ENCODE measurements around the gene ODAM. TPM values are rescaled to one million over a fixed set of nuclear protein-coding genes. Genes with fewer than 3 reads are reported as not detected.

ODAM gene
- total RNA-seq, 1 experiment from 2014 or later = 15.1 TPM

GRCh38 chr4:70187216-70187615 lies 8.3 kb upstream of the ODAM start:
- BruUV-seq (replicated peaks) = no TSS peak
- CTCF ChIA-PET = no interaction called here
- no peak overlapping the region for H3K4me3 ChIP-seq (ENCODE audit: low read depth, low read length)
- H3K27me3 Mint-ChIP-seq (ENCODE audit: insufficient read depth, unreplicated experiment) = no peaks in the 10 kb centered on the region
- no peaks in the 10 kb centered on the region for H3K27me3 ChIP-seq (replicated peaks; ENCODE audit: control insufficient read depth, insufficient read depth, low read length)
- H3K9me3 Mint-ChIP-seq (ENCODE audit: unreplicated experiment) = peaks cover 25% of the 10 kb centered on the region
- POLR2A ChIA-PET = no interaction called here
- DNase-seq = no peak
- H3K27ac Mint-ChIP-seq (ENCODE audit: unreplicated experiment) = no peak overlapping the region
- H3K9me3 ChIP-seq = no peaks in the 10 kb centered on the region; the same call in 1 of the 2 replicates
- no peak for TF ChIP-seq CTCF (IDR thresholded peaks at IDR 0.05; ENCODE audit: insufficient read depth in 1 of 2, low read depth in 1 of 2, low read length in 1 of 2, severe bottlenecking in 1 of 2, unreplicated experiment in 1 of 2)
- H3K36me3 ChIP-seq (ENCODE audit: control insufficient read depth, insufficient read depth, low read length) = no peaks in the 10 kb centered on the region
- peaks cover 23% of the 10 kb centered on the region for H3K4me1 ChIP-seq
- peaks cover 6% of the 10 kb centered on the region for H3K36me3 Mint-ChIP-seq (ENCODE audit: insufficient read depth, unreplicated experiment)
- peaks cover 33% of the 10 kb centered on the region for H3K4me1 Mint-ChIP-seq (ENCODE audit: low read depth, unreplicated experiment)
- H3K4me3 Mint-ChIP-seq (ENCODE audit: unreplicated experiment) = no peak overlapping the region
- intact Hi-C loops (cut with micrococcal nuclease; ENCODE audit: unreplicated experiment) = no loop called here

- Histone ChIP-seq H3K4me1 (no peaks in the 10 kb centered on the region; the same call in 1 of the 2 replicates), H3K36me3 (ENCODE audit: control insufficient read depth, insufficient read depth, low read length) (no peaks in the 10 kb centered on the region), H3K27me3 (replicated peaks; ENCODE audit: control insufficient read depth, insufficient read depth, low read length) (no peaks in the 10 kb centered on the region), H3K9me3 (no peaks in the 10 kb centered on the region; the same call in 1 of the 2 replicates), H3K4me3 (ENCODE audit: low read depth, low read length) (no peak overlapping the region)
- H3K9me3 Mint-ChIP-seq (ENCODE audit: unreplicated experiment) = peaks cover 17% of the 10 kb centered on the region
- no peak overlapping the region for H3K27ac Mint-ChIP-seq (ENCODE audit: unreplicated experiment)
- peaks cover 4% of the 10 kb centered on the region for H3K4me1 Mint-ChIP-seq (ENCODE audit: low read depth, unreplicated experiment)
- intact Hi-C loops (cut with micrococcal nuclease; ENCODE audit: unreplicated experiment) = no loop called here
- ChIA-PET CTCF (no interaction called here), POLR2A (no interaction called here)
- H3K27me3 Mint-ChIP-seq (ENCODE audit: insufficient read depth, unreplicated experiment) = no peaks in the 10 kb centered on the region
- no peak for TF ChIP-seq CTCF (IDR thresholded peaks at IDR 0.05; ENCODE audit: insufficient read depth in 1 of 2, low read depth in 1 of 2, low read length in 1 of 2, severe bottlenecking in 1 of 2, unreplicated experiment in 1 of 2)
- BruUV-seq (replicated peaks) = no TSS peak
- no peak overlapping the region for H3K4me3 Mint-ChIP-seq (ENCODE audit: unreplicated experiment)
- DNase-seq = no peak
- H3K36me3 Mint-ChIP-seq (ENCODE audit: insufficient read depth, unreplicated experiment) = no peaks in the 10 kb centered on the region
Measured at GRCh38 chr4:70190579-70190978, 4.9 kb upstream of the ODAM start.

- Mint-ChIP-seq H3K4me1 (ENCODE audit: low read depth, unreplicated experiment) (no peaks in the 10 kb centered on the region), H3K4me3 (ENCODE audit: unreplicated experiment) (no peak overlapping the region), H3K9me3 (ENCODE audit: unreplicated experiment) (peaks cover 17% of the 10 kb centered on the region), H3K27ac (ENCODE audit: unreplicated experiment) (no peak overlapping the region), H3K36me3 (ENCODE audit: insufficient read depth, unreplicated experiment) (no peaks in the 10 kb centered on the region), H3K27me3 (ENCODE audit: insufficient read depth, unreplicated experiment) (no peaks in the 10 kb centered on the region)
- no peak overlapping the region for H3K4me3 ChIP-seq (ENCODE audit: low read depth, low read length)
- H3K36me3 ChIP-seq (ENCODE audit: control insufficient read depth, insufficient read depth, low read length) = no peaks in the 10 kb centered on the region
- TF ChIP-seq CTCF (IDR thresholded peaks at IDR 0.05; ENCODE audit: insufficient read depth in 1 of 2, low read depth in 1 of 2, low read length in 1 of 2, severe bottlenecking in 1 of 2, unreplicated experiment in 1 of 2) = no peak
- POLR2A ChIA-PET = no interaction called here
- intact Hi-C loops (cut with micrococcal nuclease; ENCODE audit: unreplicated experiment) = no loop called here
- no peaks in the 10 kb centered on the region; the same call in 1 of the 2 replicates for H3K9me3 ChIP-seq
- no peak for DNase-seq
- no TSS peak for BruUV-seq (replicated peaks)
- no peaks in the 10 kb centered on the region for H3K27me3 ChIP-seq (replicated peaks; ENCODE audit: control insufficient read depth, insufficient read depth, low read length)
- H3K4me1 ChIP-seq = peaks cover 4% of the 10 kb centered on the region
- CTCF ChIA-PET = no interaction called here
Measured at GRCh38 chr4:70191647-70192046, 3.9 kb upstream of the ODAM start.

All from Caco-2 (cell line).